D341Med (cell line): ENCODE measurements around the gene WFS1.

Experiments
- DNase-seq: peaks from one replicate; pipeline ENCODE4 v3.0.0; 2012; ENCODE audit warnings: low spot score

WFS1 gene

GRCh38 chr4:6235012-6235411 lies 34.6 kb upstream of the WFS1 start:
- peak; percentile 2 for DNase-seq

GRCh38 chr4:6235901-6236640 lies 33.6 kb upstream of the WFS1 start:
- no peak for DNase-seq

- DNase-seq, result peak; percentile 5
Observed at GRCh38 chr4:6236816-6237390, 32.7 kb upstream of the WFS1 start.

- no peak for DNase-seq
Observed at GRCh38 chr4:6239486-6239885, 30.2 kb upstream of the WFS1 start.

- no peak for DNase-seq
Observed at GRCh38 chr4:6239968-6240367, 29.7 kb upstream of the WFS1 start.

GRCh38 chr4:6241062-6241845 lies 28.4 kb upstream of the WFS1 start:
- DNase-seq, result no peak

GRCh38 chr4:6242271-6243029 lies 27.2 kb upstream of the WFS1 start:
- DNase-seq, result no peak

GRCh38 chr4:6245246-6246169 lies 24.1 kb upstream of the WFS1 start:
- DNase-seq, result no peak

- DNase-seq, result no peak
Observed at GRCh38 chr4:6246170-6246634, 23.4 kb upstream of the WFS1 start.

GRCh38 chr4:6248394-6248793 lies 21.3 kb upstream of the WFS1 start:
- no peak for DNase-seq

GRCh38 chr4:6250235-6250983 lies 19.2 kb upstream of the WFS1 start:
- DNase-seq, result peak; percentile 77

- DNase-seq, result no peak
Observed at GRCh38 chr4:6250984-6251295, 18.7 kb upstream of the WFS1 start.

- DNase-seq, result no peak
Observed at GRCh38 chr4:6251365-6251764, 18.3 kb upstream of the WFS1 start.

- no peak for DNase-seq
Observed at GRCh38 chr4:6252051-6252450, 17.6 kb upstream of the WFS1 start.

GRCh38 chr4:6253111-6253510 lies 16.5 kb upstream of the WFS1 start:
- no peak for DNase-seq

GRCh38 chr4:6253961-6254360 lies 15.7 kb upstream of the WFS1 start:
- DNase-seq, result no peak

- no peak for DNase-seq
Observed at GRCh38 chr4:6256141-6256540, 13.5 kb upstream of the WFS1 start.

- DNase-seq, result no peak
Observed at GRCh38 chr4:6257247-6258025, 12.2 kb upstream of the WFS1 start.

GRCh38 chr4:6258026-6258360 lies 11.7 kb upstream of the WFS1 start:
- no peak for DNase-seq

- no peak for DNase-seq
Observed at GRCh38 chr4:6258741-6259140, 10.9 kb upstream of the WFS1 start.
